HepG2 (cell line): ENCODE measurements around the gene ENTPD2. TPM values are rescaled to one million over a fixed set of nuclear protein-coding genes. Genes with fewer than 3 reads are reported as not detected.

ENCODE experiments used
- ATAC-seq: fragments of 200-7000 bp; cut with Tn5 transposase; 3 replicates; pipeline ENCODE4 v1.9.1; 2020; ENCODE audit warnings: mild to moderate bottlenecking, moderate library complexity
- BruUV-seq: library from RNA; stranded (reverse); fragments of 400-500 nt; replicated peaks from 2 replicates; lab custom pipeline; 2021; lab: Mats Ljungman, UMichigan
- CTCF ChIA-PET: fragments of 300-600 bp; formaldehyde crosslinking; extraction: SDS; loops from one replicate; lab custom pipeline; 2021; ENCODE audit warnings: low total read pairs, inconsistent platforms, low intra/inter-chr PET ratio; lab: Yijun Ruan, JAX
- POLR2A ChIA-PET: fragments of 350-600 bp; sonication (Branson Sonifier 250); formaldehyde crosslinking; loops from one replicate; lab custom pipeline; 2020; ENCODE audit warnings: antibody characterized with exemption, inconsistent platforms; lab: Yijun Ruan, JAX
- DNase-seq: peaks from one replicate; pipeline ENCODE4 v3.0.0-alpha.2; 2015; ENCODE audit warnings: low spot score
- FAIRE-seq: peaks from 3 replicates; lab custom pipeline; 2011; peaks lifted over from hg19 to GRCh38; lab: Jason Lieb, UNC
- H2AFZ ChIP-seq: one replicate; pipeline ENCODE4 v1.6.1; 2011; ENCODE audit warnings: low read length, inconsistent platforms
- H3K27ac ChIP-seq: fragments of 300-600 bp; 3 replicates; pipeline ENCODE4 v1.8.0; 2011; ENCODE audit warnings: mixed run types, mild to moderate bottlenecking, mixed read lengths, low read length, inconsistent platforms; ENCODE audit not compliant: insufficient read depth; ENCODE audit errors: extremely low read length
- H3K27me3 ChIP-seq, 2 experiments: fragments of 200-600 bp in 1 of 2; 2 replicates in 1 of 2; 3 replicates in 1 of 2; pipeline versions ENCODE4 v1.6.0 to v1.8.0; 2011; ENCODE audit warnings: low read length in 2 of 2, mild to moderate bottlenecking in 2 of 2, moderate library complexity in 2 of 2, inconsistent platforms in 1 of 2; ENCODE audit not compliant: insufficient read depth in 2 of 2, control insufficient read depth in 1 of 2
- H3K36me3 ChIP-seq, 2 experiments: fragments of 200-600 bp in 1 of 2; replicated peaks in 1 of 2; 2 replicates in 1 of 2; 3 replicates in 1 of 2; pipeline versions ENCODE4 v1.5.1 to v1.8.0; 2011; ENCODE audit warnings: low read length in 2 of 2, inconsistent platforms in 1 of 2; ENCODE audit not compliant: insufficient read depth in 2 of 2, control insufficient read depth in 1 of 2
- H3K4me1 ChIP-seq: 2 replicates; pipeline ENCODE4 v1.5.1; 2012; ENCODE audit warnings: low read length, inconsistent platforms; ENCODE audit not compliant: insufficient read depth
- H3K4me2 ChIP-seq: 2 replicates; pipeline ENCODE4 v1.6.0; 2011; ENCODE audit warnings: low read depth, low read length, inconsistent platforms
- H3K4me3 ChIP-seq, 3 experiments: fragments of 200-600 bp in 1 of 3; sonication (generic), shearing (Covaris generic) in 1 of 3; replicated peaks in 1 of 3; 2 replicates each; pipeline ENCODE4 v1.5.1; 2011 to 2016; ENCODE audit warnings: low read length in 3 of 3, inconsistent platforms in 2 of 3, low read depth in 2 of 3, mild to moderate bottlenecking in 2 of 3, control low read depth in 1 of 3, mixed read lengths in 1 of 3; ENCODE audit not compliant: insufficient read depth in 1 of 3
- H3K79me2 ChIP-seq: one replicate; pipeline ENCODE4 v1.6.1; 2011; ENCODE audit warnings: low read length, inconsistent platforms; ENCODE audit not compliant: insufficient read depth
- H3K9ac ChIP-seq: 2 replicates; pipeline ENCODE4 v1.6.0; 2011; ENCODE audit warnings: mild to moderate bottlenecking, low read depth, low read length, inconsistent platforms; ENCODE audit not compliant: insufficient read depth
- H3K9me3 ChIP-seq: 2 replicates; pipeline ENCODE4 v1.5.1; 2012; ENCODE audit warnings: mild to moderate bottlenecking, low read length
- H4K20me1 ChIP-seq: 2 replicates; pipeline ENCODE4 v1.6.0; 2011; ENCODE audit warnings: inconsistent platforms, mild to moderate bottlenecking, low read length, moderate library complexity; ENCODE audit not compliant: insufficient read depth
- ATF4 ChIP-seq, 2 experiments: fragments of 450-650 bp in 1 of 2; sonication (generic) in 1 of 2; formaldehyde crosslinking; IDR thresholded peaks; 2 replicates each; pipeline versions ENCODE4 v1.5.0 to v1.8.0; 2020 to 2022; ENCODE audit warnings: mild to moderate bottlenecking in 1 of 2, missing genetic modification reagents in 1 of 2
- HDAC6 ChIP-seq: fragments of 200-600 bp; sonication (generic); IDR thresholded peaks from 2 replicates; pipeline ENCODE4 v1.7.0; 2017; ENCODE audit warnings: mild to moderate bottlenecking, antibody characterized with exemption, low read length, low read depth
- HNF4G ChIP-seq, 2 experiments: sonication (generic) in 1 of 2; formaldehyde crosslinking in 1 of 2; IDR thresholded peaks; 2 replicates each; pipeline versions ENCODE4 v1.4.0 to v1.6.1; 2011 to 2020; ENCODE audit warnings: borderline replicate concordance in 2 of 2, low read depth in 2 of 2, mild to moderate bottlenecking in 2 of 2, low read length in 1 of 2, missing genetic modification reagents in 1 of 2, moderate library complexity in 1 of 2
- HNRNPL ChIP-seq: fragments of 200-400 bp; formaldehyde crosslinking; IDR thresholded peaks from 2 replicates; pipeline ENCODE4 v1.6.1; 2017; ENCODE audit warnings: mild to moderate bottlenecking, low read depth, low read length
- MED1 ChIP-seq: sonication (generic); formaldehyde crosslinking; IDR thresholded peaks from 2 replicates; pipeline ENCODE4 v1.4.0; 2020; ENCODE audit warnings: missing genetic modification reagents
- MTA3 ChIP-seq: sonication (generic); formaldehyde crosslinking; IDR thresholded peaks from 2 replicates; pipeline ENCODE4 v1.4.0; 2020; ENCODE audit warnings: missing genetic modification reagents
- NKX3-1 ChIP-seq: sonication (generic); formaldehyde crosslinking; IDR thresholded peaks from 2 replicates; pipeline ENCODE4 v1.5.0; 2020; ENCODE audit warnings: missing genetic modification reagents
- PCBP2 ChIP-seq: fragments of 200-400 bp; formaldehyde crosslinking; optimal IDR thresholded peaks from 2 replicates; pipeline ENCODE3; 2018; ENCODE audit warnings: low read length, low read depth; ENCODE audit not compliant: poor library complexity, severe bottlenecking
- PRDM4 ChIP-seq: sonication (generic); formaldehyde crosslinking; IDR thresholded peaks from 2 replicates; pipeline ENCODE4 v1.9.0; 2021; ENCODE audit warnings: missing genetic modification reagents, borderline replicate concordance
- RXRA ChIP-seq: sonication (generic); formaldehyde crosslinking; IDR thresholded peaks from 2 replicates; pipeline ENCODE4 v1.5.1; 2020; ENCODE audit warnings: missing genetic modification reagents
- SAFB2 ChIP-seq: sonication (generic); formaldehyde crosslinking; IDR thresholded peaks from 2 replicates; pipeline ENCODE4 v1.5.1; 2020; ENCODE audit warnings: missing genetic modification reagents, low read depth, mild to moderate bottlenecking, borderline replicate concordance
- SIX1 ChIP-seq: sonication (generic); formaldehyde crosslinking; IDR thresholded peaks from 2 replicates; pipeline ENCODE4 v1.4.0; 2020; ENCODE audit warnings: missing genetic modification reagents, borderline replicate concordance
- ZHX1 ChIP-seq: sonication (generic); formaldehyde crosslinking; IDR thresholded peaks from 2 replicates; pipeline ENCODE4 v1.8.1; 2022; ENCODE audit warnings: low read depth, mild to moderate bottlenecking, missing genetic modification reagents
- ZNF260 ChIP-seq: sonication (generic); formaldehyde crosslinking; IDR thresholded peaks from 2 replicates; pipeline ENCODE4 v1.4.0; 2020; ENCODE audit warnings: missing genetic modification reagents, low read depth, mild to moderate bottlenecking, borderline replicate concordance
- ZNF44 ChIP-seq: sonication (generic); formaldehyde crosslinking; IDR thresholded peaks from 2 replicates; pipeline ENCODE4 v1.5.1; 2020; ENCODE audit warnings: mild to moderate bottlenecking, missing genetic modification reagents
- ZNF562 ChIP-seq: sonication (generic); formaldehyde crosslinking; IDR thresholded peaks from 2 replicates; pipeline ENCODE4 v1.8.0; 2022; ENCODE audit warnings: missing genetic modification reagents, borderline replicate concordance
- WGBS: methylation state at CpG from one replicate; pipeline ENCODE4 v1.1.6; 2017; ENCODE audit warnings: low lambda C conversion rate; 5-methylcytosine and 5-hydroxymethylcytosine counted together
- in situ Hi-C: cut with HindIII; loops from 2 replicates; pipeline ENCODE4 v1.10.0; 2017; ENCODE audit warnings: low pct_unique_long_range_greater_than_20kb; ENCODE audit not compliant: extremely low pct_ligation_motif_present
- intact Hi-C: fragments of 100-400 bp; cut with micrococcal nuclease; formaldehyde crosslinking; loops from one replicate; pipeline ENCODE4 v1.10.0; 2022; ENCODE audit not compliant: unreplicated experiment
- polyA plus RNA-seq, 8 experiments: library from polyadenylated mRNA; depleted of rRNA in 3 of 8; stranded (reverse) in 7 of 8; unstranded in 1 of 8; fragments of >200 nt; fragmentation: Illumina TruSeq in 4 of 8; extraction: Trizol in 4 of 8; gene quantifications; 2 replicates each; pipeline versions ENCODE4 v1.2.1 to v1.2.3, GENCODE V29; 2011 to 2016; ENCODE audit warnings: low read depth in 4 of 8, missing spikeins in 1 of 8, mixed read lengths in 1 of 8; ENCODE audit not compliant: insufficient read depth in 1 of 8
- total RNA-seq, 5 experiments: library from RNA; depleted of rRNA; stranded (reverse); fragments of >200 nt; fragmentation: Illumina TruSeq; extraction: Trizol; gene quantifications; 2 replicates each; pipeline ENCODE4 v1.2.3, GENCODE V29; 2016; ENCODE audit warnings: low read depth in 1 of 5

ENTPD2 gene
- total and polyA plus RNA-seq, 2 of the 13 experiments (the other 11 are each of a cell fraction or from before 2014, with no cell fraction given) = 0.95 to 3.2 TPM

- peak; percentile 88 for FAIRE-seq
- H3K4me2 ChIP-seq = peak within 1 kb of the TSS; percentile 98
- no peak within 1 kb of the TSS for H2AFZ ChIP-seq
- BruUV-seq = no TSS peak
- no peaks in the 10 kb centered on the region; a peak in 1 of 5 replicates for H3K27me3 ChIP-seq
- WGBS = no CpG with 5 or more reads among the region's 101 CpGs
- ChIA-PET POLR2A (interaction anchor here (0.7 to 6.4 kb wide), 27 partner anchors 10 to 359 kb away, joined by 3 to 105 read pairs (median 7); partner anchors contain the start of genes ENTPD2, NPDC1, RNF208 and SAPCD2), CTCF (interaction anchor here (1.1 kb wide), 1 partner anchor 19 kb away, joined by 5 read pairs; no protein-coding TSS in a partner anchor)
- H4K20me1 ChIP-seq = no peaks in the 10 kb centered on the region
- H3K4me3 ChIP-seq = peak within 1 kb of the TSS; percentile 77 to 89 (median 79)
- peak; percentile 87 for ATAC-seq
- in situ Hi-C loops = no loop called here
- peak within 1 kb of the TSS; percentile 87 for H3K9ac ChIP-seq
- intact Hi-C loops = no loop called here
- H3K27ac ChIP-seq = peak within 1 kb of the TSS; percentile 83
- peak; percentile 97 for DNase-seq
- no peaks in the 10 kb centered on the region for H3K9me3 ChIP-seq
- peaks cover 59% of the 10 kb centered on the region for H3K4me1 ChIP-seq
- H3K79me2 ChIP-seq = peaks cover 6% of the 10 kb centered on the region
- peaks cover 3 to 10% of the 10 kb centered on the region in 2 experiments; a peak in 4 of 5 replicates for H3K36me3 ChIP-seq
- TF ChIP-seq ZNF562 (CRISPR knock-in tag) (no peak), ZNF44 (CRISPR knock-in tag) (0 out of 2 replicates have a peak, but pooled peaks have one; percentile 65), HDAC6 (no peak), MED1 (0 out of 2 replicates have a peak, but pooled peaks have one; percentile 45), ZHX1 (CRISPR knock-in tag) (peak; percentile 22; the same call in 1 of the 2 replicates), MTA3 (CRISPR knock-in tag) (no peak), PCBP2 (no peak), RXRA (CRISPR knock-in tag) (no peak; the same call in 1 of the 2 replicates), ZNF260 (CRISPR knock-in tag) (no peak), SIX1 (no peak), SAFB2 (CRISPR knock-in tag) (no peak; the same call in 1 of the 2 replicates), HNF4G (IDR thresholded peaks at IDR 0.05; ENCODE audit: borderline replicate concordance, low read depth, low read length) (no peak), HNF4G (CRISPR knock-in tag; IDR thresholded peaks at IDR 0.05; ENCODE audit: borderline replicate concordance, low read depth) (no peak), PRDM4 (CRISPR knock-in tag) (no peak), NKX3-1 (CRISPR knock-in tag) (no peak; the same call in 1 of the 2 replicates), ATF4 (CRISPR knock-in tag; IDR thresholded peaks at IDR 0.05) (no peak), HNRNPL (no peak)
Measured at GRCh38 chr9:137086531-137087408, 32.9 kb upstream of the ENTPD2 start, which contains the start of gene MAN1B1. TSS of gene MAN1B1 (plus strand) at chr9:137086985. CDS start at chr9:137087000, 15 bp downstream.
